ENCODE data around the gene ALDH8A1.

- TF ChIP-seq CTCF (IDR thresholded peaks at IDR 0.05) (peak; percentile 52 to 99 (median 88)), POLR2A (IDR thresholded peaks at IDR 0.05) (no peak)
Observed at GRCh38 chr6:134882426-134883038, 67.4 kb downstream of the ALDH8A1 start.
